ENCODE data around the gene PAM. TPM values are rescaled to one million over a fixed set of nuclear protein-coding genes. Genes with fewer than 3 reads are reported as not detected.

PAM gene
- total RNA-seq, 5 donors from 2014 or later (not counting 1 experiment from before 2014, with no cell fraction given), result 17.5 to 29.2 (median 23.3) TPM

- WGBS (ENCODE audit: insufficient coverage), result no CpG with 5 or more reads among the region's 7 CpGs
- no peaks in the 10 kb centered on the region for H3K36me3 ChIP-seq (ENCODE audit: control insufficient read depth in 2 of 2, extremely low read depth in 1 of 2, insufficient read depth in 1 of 2, low read length in 1 of 2)
- H3K4me1 ChIP-seq (ENCODE audit: control insufficient read depth in 1 of 2, extremely low read depth in 1 of 2, insufficient read depth in 2 of 2, low read length in 2 of 2), result peaks cover 3 to 6% of the 10 kb centered on the region in 2 experiments
- ChIA-PET POLR2A (no interaction called here), CTCF (no interaction called here)
- no peak overlapping the region for H3K27ac ChIP-seq (ENCODE audit: low read length)
- Mint-ChIP-seq H3K4me1 (peaks cover 7 to 14% (median 12%) of the 10 kb centered on the region in 3 donors), H3K27ac (no peak overlapping the region), H3K36me3 (peaks cover 20% of the 10 kb centered on the region), H3K27me3 (no peaks in the 10 kb centered on the region), H3K9me3 (no peaks in the 10 kb centered on the region), H3K4me3 (no peak overlapping the region)
- no peak for DNase-seq
- no peaks in the 10 kb centered on the region for H3K9me3 ChIP-seq
- no peaks in the 10 kb centered on the region for H3K27me3 ChIP-seq (replicated peaks in 1 of 2; ENCODE audit: control insufficient read depth in 2 of 2, extremely low read depth in 1 of 2, insufficient read depth in 2 of 2, low read length in 1 of 2)
- ATAC-seq (replicated peaks in 1 of 4), result no peak
- no peak overlapping the region for H3K4me3 ChIP-seq (ENCODE audit: control insufficient read depth in 1 of 2, extremely low read depth in 1 of 2, low read length in 1 of 2)
Observed at GRCh38 chr5:102850503-102850902, 95.4 kb downstream of the PAM start.

- no peaks in the 10 kb centered on the region for H3K27me3 ChIP-seq (replicated peaks in 1 of 2; ENCODE audit: control insufficient read depth in 2 of 2, extremely low read depth in 1 of 2, insufficient read depth in 2 of 2, low read length in 1 of 2)
- Mint-ChIP-seq H3K27me3 (no peaks in the 10 kb centered on the region), H3K27ac (no peak overlapping the region), H3K4me1 (peaks cover 7 to 23% (median 21%) of the 10 kb centered on the region in 3 donors), H3K9me3 (peaks cover 0 to 3% (median 0%) of the 10 kb centered on the region in 3 donors), H3K36me3 (peaks cover 2% of the 10 kb centered on the region), H3K4me3 (no peak overlapping the region)
- H3K4me1 ChIP-seq (ENCODE audit: control insufficient read depth in 1 of 2, extremely low read depth in 1 of 2, insufficient read depth in 2 of 2, low read length in 2 of 2), result peaks cover 3% of the 10 kb centered on the region in 2 experiments
- peak in 2 of 4 experiments; percentile 19 to 48 for ATAC-seq (replicated peaks in 1 of 4)
- CTCF ChIA-PET, result interaction anchor here in 1 of 2 donors (0.6 kb wide), 1 partner anchor 321 kb away, joined by 3 read pairs; no protein-coding TSS in a partner anchor
- H3K9me3 ChIP-seq, result no peaks in the 10 kb centered on the region
- H3K4me3 ChIP-seq (ENCODE audit: control insufficient read depth in 1 of 2, extremely low read depth in 1 of 2, low read length in 1 of 2), result no peak overlapping the region
- POLR2A ChIA-PET, result interaction anchor here in 1 of 2 donors (1.2 kb wide), 1 partner anchor 10 kb away, joined by 4 read pairs; no protein-coding TSS in a partner anchor
- WGBS (ENCODE audit: insufficient coverage), result no CpG with 5 or more reads among the region's 4 CpGs
- no peaks in the 10 kb centered on the region for H3K36me3 ChIP-seq (ENCODE audit: control insufficient read depth in 2 of 2, extremely low read depth in 1 of 2, insufficient read depth in 1 of 2, low read length in 1 of 2)
- no peak overlapping the region for H3K27ac ChIP-seq (ENCODE audit: low read length)
- DNase-seq, result peak in 9 of 35 experiments; percentile 0 to 48 (median 7)
Observed at GRCh38 chr5:102853680-102854079, 98.6 kb downstream of the PAM start.

GRCh38 chr5:102855681-102856388, 100.7 kb downstream of the PAM start:
- H3K27me3 ChIP-seq (replicated peaks in 1 of 2; ENCODE audit: control insufficient read depth in 2 of 2, extremely low read depth in 1 of 2, insufficient read depth in 2 of 2, low read length in 1 of 2), result no peaks in the 10 kb centered on the region
- H3K4me3 ChIP-seq (ENCODE audit: control insufficient read depth in 1 of 2, extremely low read depth in 1 of 2, low read length in 1 of 2), result no peak overlapping the region
- no peaks in the 10 kb centered on the region for H3K9me3 ChIP-seq
- no peak overlapping the region for H3K27ac ChIP-seq (ENCODE audit: low read length)
- no peak overlapping the region for H3K27ac Mint-ChIP-seq
- ChIA-PET CTCF (interaction anchor here in 1 of 2 donors (0.7 kb wide), 1 partner anchor 76 kb away, joined by 3 read pairs; no protein-coding TSS in a partner anchor), POLR2A (no interaction called here)
- H3K9me3 Mint-ChIP-seq, result peaks cover 0 to 3% (median 0%) of the 10 kb centered on the region in 3 donors
- no peak overlapping the region for H3K4me3 Mint-ChIP-seq
- no peaks in the 10 kb centered on the region for H3K27me3 Mint-ChIP-seq
- H3K4me1 ChIP-seq (ENCODE audit: control insufficient read depth in 1 of 2, extremely low read depth in 1 of 2, insufficient read depth in 2 of 2, low read length in 2 of 2), result peaks cover 3% of the 10 kb centered on the region in 2 experiments
- peak in 1 of 35 experiments; percentile 10 for DNase-seq
- no peak for ATAC-seq (replicated peaks in 1 of 4)
- no peaks in the 10 kb centered on the region for H3K36me3 ChIP-seq (ENCODE audit: control insufficient read depth in 2 of 2, extremely low read depth in 1 of 2, insufficient read depth in 1 of 2, low read length in 1 of 2)
- WGBS (ENCODE audit: insufficient coverage), result 11% methylated on average over 1 of the region's 4 CpGs
- peaks cover 7 to 23% (median 21%) of the 10 kb centered on the region in 3 donors for H3K4me1 Mint-ChIP-seq
- H3K36me3 Mint-ChIP-seq, result peaks cover 3% of the 10 kb centered on the region

- no peak for DNase-seq
- peaks cover 7 to 23% (median 21%) of the 10 kb centered on the region in 3 donors for H3K4me1 Mint-ChIP-seq
- H3K36me3 Mint-ChIP-seq, result peaks cover 3% of the 10 kb centered on the region
- Histone ChIP-seq H3K27ac (ENCODE audit: low read length) (no peak overlapping the region), H3K27me3 (replicated peaks in 1 of 2; ENCODE audit: control insufficient read depth in 2 of 2, extremely low read depth in 1 of 2, insufficient read depth in 2 of 2, low read length in 1 of 2) (no peaks in the 10 kb centered on the region), H3K9me3 (no peaks in the 10 kb centered on the region), H3K4me3 (ENCODE audit: control insufficient read depth in 1 of 2, extremely low read depth in 1 of 2, low read length in 1 of 2) (no peak overlapping the region), H3K36me3 (ENCODE audit: control insufficient read depth in 2 of 2, extremely low read depth in 1 of 2, insufficient read depth in 1 of 2, low read length in 1 of 2) (no peaks in the 10 kb centered on the region), H3K4me1 (ENCODE audit: control insufficient read depth in 1 of 2, extremely low read depth in 1 of 2, insufficient read depth in 2 of 2, low read length in 2 of 2) (peaks cover 3% of the 10 kb centered on the region in 2 experiments)
- ChIA-PET POLR2A (interaction anchor here in 1 of 2 donors (0.6 kb wide), 1 partner anchor 192 kb away, joined by 5 read pairs; no protein-coding TSS in a partner anchor), CTCF (interaction anchor here in 1 of 2 donors (0.7 kb wide), 1 partner anchor 75 kb away, joined by 3 read pairs; no protein-coding TSS in a partner anchor)
- H3K9me3 Mint-ChIP-seq, result peaks cover 0 to 3% (median 0%) of the 10 kb centered on the region in 3 donors
- no peak for ATAC-seq (replicated peaks in 1 of 4)
- no peak overlapping the region for H3K27ac Mint-ChIP-seq
- no peak overlapping the region for H3K4me3 Mint-ChIP-seq
- H3K27me3 Mint-ChIP-seq, result no peaks in the 10 kb centered on the region
- WGBS (ENCODE audit: insufficient coverage), result no CpG with 5 or more reads among the region's 4 CpGs
Observed at GRCh38 chr5:102856389-102856777, 101.3 kb downstream of the PAM start.

GRCh38 chr5:102857076-102857818, 102.1 kb downstream of the PAM start:
- no peak overlapping the region for H3K27ac ChIP-seq (ENCODE audit: low read length)
- no peak overlapping the region for H3K27ac Mint-ChIP-seq
- H3K36me3 Mint-ChIP-seq, result peaks cover 3% of the 10 kb centered on the region

GRCh38 chr5:102858221-102858620, 103.1 kb downstream of the PAM start:
- Histone ChIP-seq H3K36me3 (ENCODE audit: control insufficient read depth in 2 of 2, extremely low read depth in 1 of 2, insufficient read depth in 1 of 2, low read length in 1 of 2) (no peaks in the 10 kb centered on the region), H3K27me3 (replicated peaks in 1 of 2; ENCODE audit: control insufficient read depth in 2 of 2, extremely low read depth in 1 of 2, insufficient read depth in 2 of 2, low read length in 1 of 2) (no peaks in the 10 kb centered on the region), H3K4me3 (ENCODE audit: control insufficient read depth in 1 of 2, extremely low read depth in 1 of 2, low read length in 1 of 2) (no peak overlapping the region), H3K9me3 (no peaks in the 10 kb centered on the region), H3K4me1 (ENCODE audit: control insufficient read depth in 1 of 2, extremely low read depth in 1 of 2, insufficient read depth in 2 of 2, low read length in 2 of 2) (peaks cover 3% of the 10 kb centered on the region in 2 experiments), H3K27ac (ENCODE audit: low read length) (no peak overlapping the region)
- Mint-ChIP-seq H3K27me3 (no peaks in the 10 kb centered on the region), H3K36me3 (peaks cover 3% of the 10 kb centered on the region), H3K9me3 (peaks cover 0 to 3% (median 0%) of the 10 kb centered on the region in 3 donors), H3K27ac (no peak overlapping the region), H3K4me3 (no peak overlapping the region), H3K4me1 (peaks cover 7 to 23% (median 19%) of the 10 kb centered on the region in 3 donors)
- ChIA-PET CTCF (no interaction called here), POLR2A (interaction anchor here in 1 of 2 donors (0.5 to 0.6 kb wide), 2 partner anchors 17 to 227 kb away, joined by 3 to 6 read pairs; no protein-coding TSS in a partner anchor)
- no peak for ATAC-seq (replicated peaks in 1 of 4)
- no peak for DNase-seq
- WGBS (ENCODE audit: insufficient coverage), result no CpG with 5 or more reads among the region's 1 CpG

More at GRCh38 chr5:102857076-102857818, 102.1 kb downstream of the PAM start:
- Histone ChIP-seq H3K27me3 (replicated peaks in 1 of 2; ENCODE audit: control insufficient read depth in 2 of 2, extremely low read depth in 1 of 2, insufficient read depth in 2 of 2, low read length in 1 of 2) (no peaks in the 10 kb centered on the region), H3K9me3 (no peaks in the 10 kb centered on the region), H3K4me1 (ENCODE audit: control insufficient read depth in 1 of 2, extremely low read depth in 1 of 2, insufficient read depth in 2 of 2, low read length in 2 of 2) (peaks cover 3% of the 10 kb centered on the region in 2 experiments), H3K4me3 (ENCODE audit: control insufficient read depth in 1 of 2, extremely low read depth in 1 of 2, low read length in 1 of 2) (no peak overlapping the region), H3K36me3 (ENCODE audit: control insufficient read depth in 2 of 2, extremely low read depth in 1 of 2, insufficient read depth in 1 of 2, low read length in 1 of 2) (no peaks in the 10 kb centered on the region)
- POLR2A ChIA-PET, result interaction anchor here in 1 of 2 donors (0.5 to 0.6 kb wide), 2 partner anchors 16 to 228 kb away, joined by 3 to 6 read pairs; no protein-coding TSS in a partner anchor
- ATAC-seq (replicated peaks in 1 of 4), result no peak
- H3K27me3 Mint-ChIP-seq, result no peaks in the 10 kb centered on the region
- no peak for DNase-seq
- CTCF ChIA-PET, result no interaction called here
- no peak overlapping the region for H3K4me3 Mint-ChIP-seq
- H3K9me3 Mint-ChIP-seq, result peaks cover 0 to 3% (median 0%) of the 10 kb centered on the region in 3 donors
- WGBS (ENCODE audit: insufficient coverage), result 98% methylated on average over 4 of the region's 6 CpGs
- H3K4me1 Mint-ChIP-seq, result peaks cover 7 to 23% (median 21%) of the 10 kb centered on the region in 3 donors

Data from T-cell (primary cell).